ENCODE measurements around the gene SEMA3F.

DNA sequence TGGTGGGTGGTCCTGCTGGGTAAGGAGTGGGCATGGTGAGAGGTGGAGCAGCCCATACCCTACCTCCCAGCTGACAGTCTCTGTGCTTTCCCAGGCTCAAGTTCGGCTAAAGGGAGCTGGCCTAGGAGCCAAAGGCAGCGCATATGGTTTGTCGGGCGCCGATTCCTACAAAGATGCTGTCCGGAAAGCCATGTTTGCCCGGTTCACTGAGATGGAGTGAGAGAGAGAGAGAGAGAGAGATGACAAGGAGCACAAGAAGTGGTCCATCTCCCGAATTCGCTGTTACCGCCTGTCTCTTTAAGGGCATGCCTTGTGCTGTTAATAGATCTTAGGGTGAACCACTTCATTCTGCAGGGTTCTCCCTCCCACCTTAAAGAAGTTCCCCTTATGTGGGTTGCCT is 36.9 kb upstream of the SEMA3F start:
- TF ChIP-seq EZH2 (IDR thresholded peaks at IDR 0.05; ENCODE audit: low read depth), result no peak
- TF ChIP-seq, protein P1, sequence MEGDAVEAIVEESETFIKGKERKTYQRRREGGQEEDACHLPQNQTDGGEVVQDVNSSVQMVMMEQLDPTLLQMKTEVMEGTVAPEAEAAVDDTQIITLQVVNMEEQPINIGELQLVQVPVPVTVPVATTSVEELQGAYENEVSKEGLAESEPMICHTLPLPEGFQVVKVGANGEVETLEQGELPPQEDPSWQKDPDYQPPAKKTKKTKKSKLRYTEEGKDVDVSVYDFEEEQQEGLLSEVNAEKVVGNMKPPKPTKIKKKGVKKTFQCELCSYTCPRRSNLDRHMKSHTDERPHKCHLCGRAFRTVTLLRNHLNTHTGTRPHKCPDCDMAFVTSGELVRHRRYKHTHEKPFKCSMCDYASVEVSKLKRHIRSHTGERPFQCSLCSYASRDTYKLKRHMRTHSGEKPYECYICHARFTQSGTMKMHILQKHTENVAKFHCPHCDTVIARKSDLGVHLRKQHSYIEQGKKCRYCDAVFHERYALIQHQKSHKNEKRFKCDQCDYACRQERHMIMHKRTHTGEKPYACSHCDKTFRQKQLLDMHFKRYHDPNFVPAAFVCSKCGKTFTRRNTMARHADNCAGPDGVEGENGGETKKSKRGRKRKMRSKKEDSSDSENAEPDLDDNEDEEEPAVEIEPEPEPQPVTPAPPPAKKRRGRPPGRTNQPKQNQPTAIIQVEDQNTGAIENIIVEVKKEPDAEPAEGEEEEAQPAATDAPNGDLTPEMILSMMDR (conservative IDR thresholded peaks at IDR 0.05), result no peak

Data from PC-9 (cell line).